HCT116 (cell line): ENCODE measurements around the gene VTI1A. TPM values are rescaled to one million over a fixed set of nuclear protein-coding genes. Genes with fewer than 3 reads are reported as not detected.
A peak's percentile ranks its signal among the peaks of the same experiment; 100 is the strongest.

Source experiments
- ATAC-seq: fragments of 200-7000 bp; cut with Tn5 transposase; 2 replicates; pipeline ENCODE4 v1.9.1; 2020; ENCODE audit warnings: mild to moderate bottlenecking, moderate library complexity
- BruUV-seq: library from RNA; stranded (reverse); fragments of 400-500 nt; replicated peaks from 2 replicates; lab custom pipeline; 2021; lab: Mats Ljungman, UMichigan
- CTCF ChIA-PET: fragments of 300-600 bp; sonication (Branson Sonifier 250); formaldehyde crosslinking; loops from one replicate; lab custom pipeline; 2021; ENCODE audit warnings: antibody characterized with exemption; lab: Charles Lee
- POLR2A ChIA-PET: fragments of 300-600, 350-600 bp; sonication (Branson Sonifier 250); formaldehyde crosslinking; loops from one replicate; lab custom pipeline; 2021; ENCODE audit warnings: antibody characterized with exemption; lab: Charles Lee
- RAD21 ChIA-PET, 2 experiments: fragments of 300-600 bp; sonication (Branson Sonifier 250); formaldehyde crosslinking; loops; one replicate each; lab custom pipeline; 2023; ENCODE audit warnings: low total read pairs in 2 of 2; ENCODE audit not compliant: uncharacterized antibody in 2 of 2, unreplicated experiment in 2 of 2, low non-redundant PET in 1 of 2; lab: Charles Lee
- DNase-seq: peaks from one replicate; pipeline ENCODE4 v3.0.0-alpha.2; 2010; ENCODE audit warnings: low read depth, low spot score
- H2AFZ ChIP-seq: fragments of 200-600 bp; shearing (Covaris generic), sonication (generic); 2 replicates; pipeline ENCODE4 v1.6.1; 2017; ENCODE audit warnings: low read depth, mixed run types, mixed read lengths, antibody characterized with exemption, low read length; ENCODE audit not compliant: poor library complexity, severe bottlenecking
- H3K27ac ChIP-seq: 2 replicates; pipeline ENCODE4 v1.5.1; 2012; ENCODE audit warnings: low read depth, low read length
- H3K27me3 ChIP-seq: fragments of 200-600 bp; sonication (generic); 2 replicates; pipeline ENCODE4 v1.6.1; 2016; ENCODE audit warnings: mixed run types, low read length, mixed read lengths; ENCODE audit not compliant: insufficient read depth
- H3K36me3 ChIP-seq, 2 experiments: fragments of 200-500 bp in 1 of 2; fragments of 200-600 bp in 1 of 2; sonication (Bioruptor generic) in 1 of 2; sonication (generic) in 1 of 2; 2 replicates each; pipeline versions ENCODE4 v1.5.1 to v1.6.1; 2014 to 2016; ENCODE audit warnings: low read length in 2 of 2, inconsistent platforms in 1 of 2, mixed read lengths in 1 of 2, mixed run types in 1 of 2; ENCODE audit not compliant: insufficient read depth in 2 of 2, control insufficient read depth in 1 of 2
- H3K4me1 ChIP-seq, 2 experiments: fragments of 200-600 bp in 1 of 2; sonication (generic) in 1 of 2; 2 replicates each; pipeline versions ENCODE4 v1.5.1 to v1.6.1; 2012 to 2017; ENCODE audit warnings: low read length in 2 of 2, inconsistent platforms in 1 of 2, mild to moderate bottlenecking in 1 of 2, mixed read lengths in 1 of 2, mixed run types in 1 of 2, moderate library complexity in 1 of 2; ENCODE audit not compliant: insufficient read depth in 2 of 2, control insufficient read depth in 1 of 2
- H3K4me2 ChIP-seq: fragments of 200-600 bp; sonication (generic); 2 replicates; pipeline ENCODE4 v1.6.1; 2017; ENCODE audit warnings: mixed run types, low read length, mixed read lengths
- H3K4me3 ChIP-seq, 2 experiments: fragments of 200-600 bp in 1 of 2; sonication (generic) in 1 of 2; replicated peaks in 1 of 2; 2 replicates each; pipeline ENCODE4 v1.5.1; 2011 to 2016; ENCODE audit warnings: low read length in 2 of 2, control low read depth in 1 of 2, low read depth in 1 of 2, mild to moderate bottlenecking in 1 of 2, mixed read lengths in 1 of 2, mixed run types in 1 of 2
- H3K79me2 ChIP-seq: fragments of 200-600 bp; sonication (generic); 2 replicates; pipeline ENCODE4 v1.6.1; 2017; ENCODE audit warnings: mild to moderate bottlenecking, mixed run types, low read length, moderate library complexity, mixed read lengths; ENCODE audit not compliant: insufficient read depth
- H3K9ac ChIP-seq: fragments of 200-600 bp; sonication (generic); 2 replicates; pipeline ENCODE4 v1.6.1; 2016; ENCODE audit warnings: low read length, mixed read lengths
- H3K9me2 ChIP-seq: fragments of 200-600 bp; sonication (generic), shearing (Covaris generic); 2 replicates; pipeline ENCODE4 v1.6.1; 2017; ENCODE audit warnings: mixed run types, mild to moderate bottlenecking, moderate library complexity; ENCODE audit not compliant: insufficient read depth
- H3K9me3 ChIP-seq, 2 experiments: fragments of 200-500 bp in 1 of 2; fragments of 200-600 bp in 1 of 2; sonication (Bioruptor generic) in 1 of 2; sonication (generic) in 1 of 2; 2 replicates each; pipeline ENCODE4 v1.6.1; 2014 to 2017; ENCODE audit warnings: low read length in 2 of 2, mixed read lengths in 2 of 2, inconsistent platforms in 1 of 2, low read depth in 1 of 2, mild to moderate bottlenecking in 1 of 2, mixed run types in 1 of 2, moderate library complexity in 1 of 2; ENCODE audit not compliant: control insufficient read depth in 1 of 2, insufficient read depth in 1 of 2
- H4K20me1 ChIP-seq: fragments of 200-600 bp; sonication (generic), shearing (Covaris generic); 2 replicates; pipeline ENCODE4 v1.6.1; 2017; ENCODE audit warnings: mixed run types, mild to moderate bottlenecking, moderate library complexity; ENCODE audit not compliant: insufficient read depth
- CBX3 ChIP-seq: IDR thresholded peaks from 2 replicates; pipeline ENCODE4 v1.6.1; 2012; ENCODE audit warnings: low read depth
- CEBPB ChIP-seq: IDR thresholded peaks from 2 replicates; pipeline ENCODE4 v1.6.1; 2012; ENCODE audit warnings: low read depth
- EGR1 ChIP-seq: IDR thresholded peaks from 2 replicates; pipeline ENCODE4 v1.6.1; 2012; ENCODE audit warnings: low read depth
- ELF1 ChIP-seq: IDR thresholded peaks from 2 replicates; pipeline ENCODE4 v1.6.1; 2012; ENCODE audit warnings: low read depth, borderline replicate concordance
- EZH2phosphoT487 ChIP-seq: fragments of 200-600 bp; IDR thresholded peaks from 2 replicates; pipeline ENCODE4 v1.6.1; 2018; ENCODE audit warnings: antibody characterized with exemption, borderline replicate concordance
- FOSL1 ChIP-seq: IDR thresholded peaks from 2 replicates; pipeline ENCODE4 v1.6.1; 2012; ENCODE audit warnings: low read depth
- JUND ChIP-seq: IDR thresholded peaks from 2 replicates; pipeline ENCODE4 v1.6.1; 2012
- POLR2AphosphoS5 ChIP-seq: IDR thresholded peaks from 2 replicates; pipeline ENCODE4 v1.6.1; 2011; ENCODE audit warnings: mild to moderate bottlenecking, low read depth, low read length, moderate library complexity
- SIN3A ChIP-seq: IDR thresholded peaks from 2 replicates; pipeline ENCODE4 v1.6.1; 2012; ENCODE audit warnings: low read depth
- SP1 ChIP-seq: IDR thresholded peaks from 2 replicates; pipeline ENCODE4 v1.6.1; 2012; ENCODE audit warnings: low read depth
- SRF ChIP-seq: IDR thresholded peaks from 2 replicates; pipeline ENCODE4 v1.6.1; 2012; ENCODE audit warnings: low read depth
- TCF7L2 ChIP-seq: IDR thresholded peaks from 2 replicates; pipeline ENCODE4 v1.7.0; 2011; ENCODE audit warnings: borderline replicate concordance, inconsistent platforms; ENCODE audit not compliant: insufficient read depth, insufficient read length; ENCODE audit errors: extremely low read depth
- YY1 ChIP-seq: IDR thresholded peaks from 2 replicates; pipeline ENCODE4 v1.6.1; 2011; ENCODE audit warnings: low read length, low read depth, moderate library complexity, mild to moderate bottlenecking; ENCODE audit not compliant: insufficient replicate concordance; ENCODE audit errors: extremely low read depth
- ZFX ChIP-seq: fragments of 450-650 bp; IDR thresholded peaks from 2 replicates; pipeline ENCODE4 v1.6.1; 2017
- ZNF274 ChIP-seq: fragments of 200-500 bp; sonication (Bioruptor generic); IDR thresholded peaks from 2 replicates; pipeline ENCODE4 v1.6.1; 2014; ENCODE audit warnings: mild to moderate bottlenecking, low read depth, low read length, inconsistent platforms
- intact Hi-C: fragments of 100-400 bp; cut with micrococcal nuclease; formaldehyde crosslinking; loops from 2 replicates; pipeline ENCODE4 v1.10.0; 2022
- total RNA-seq: library from RNA; stranded (reverse); gene quantifications from one replicate; pipeline ENCODE4 v1.2.1, GENCODE V29; 2021; ENCODE audit not compliant: unreplicated experiment
- TF ChIP-seq, protein P1 (sequence below): IDR thresholded peaks from 2 replicates; pipeline ENCODE4 v1.6.1; 2012; ENCODE audit warnings: low read depth
- TF ChIP-seq, protein P2 (sequence below): IDR thresholded peaks from 2 replicates; pipeline ENCODE4 v1.6.1; 2012

VTI1A gene
- total RNA-seq, 1 experiment from 2014 or later = 80.7 TPM

DNA sequence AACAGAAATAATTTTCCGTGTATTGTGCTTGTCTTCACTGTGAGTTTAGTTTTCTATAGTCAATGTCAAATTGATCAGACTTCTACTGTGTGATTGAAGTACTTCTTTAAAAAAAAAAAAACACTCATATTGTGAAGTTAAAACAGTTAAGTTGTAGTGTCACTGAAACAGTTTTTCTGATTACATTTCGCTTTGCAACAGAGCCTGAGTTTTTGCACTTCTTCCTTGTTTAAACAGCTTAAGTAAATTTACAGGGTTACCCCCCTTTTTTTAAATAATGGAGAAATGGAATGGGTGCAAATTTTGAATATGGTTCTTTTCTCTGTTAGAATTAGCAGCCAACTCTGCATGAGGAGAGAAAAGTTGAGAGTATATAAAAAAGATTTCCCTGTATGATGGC, 117.3 kb downstream of the VTI1A start:
- RAD21 ChIA-PET = interaction anchor here in 1 of 2 experiments (1.0 kb wide), 1 partner anchor 821 kb away, joined by 4 read pairs; no protein-coding TSS in a partner anchor
- no peaks in the 10 kb centered on the region for H4K20me1 ChIP-seq
- H3K9ac ChIP-seq = peak overlapping the region; percentile 13; the same call in 1 of the 2 replicates
- no peaks in the 10 kb centered on the region for H3K36me3 ChIP-seq
- H3K4me2 ChIP-seq = peak overlapping the region; percentile 43; the same call in 1 of the 2 replicates
- H3K79me2 ChIP-seq = peaks cover 82% of the 10 kb centered on the region
- ATAC-seq (no peak), DNase-seq (no peak)
- H3K9me2 ChIP-seq = no peaks in the 10 kb centered on the region
- BruUV-seq = no TSS peak
- H3K9me3 ChIP-seq = no peaks in the 10 kb centered on the region
- POLR2A ChIA-PET = no interaction called here
- no peak overlapping the region for H3K4me3 ChIP-seq
- CTCF ChIA-PET = interaction anchor here (0.8 to 1.1 kb wide), 5 partner anchors 74 to 821 kb away, joined by 3 to 4 read pairs (median 3); no protein-coding TSS in a partner anchor
- H3K27ac ChIP-seq = peak overlapping the region; percentile 0; the same call in 1 of the 2 replicates
- TF ChIP-seq POLR2AphosphoS5 (no peak), CBX3 (no peak), ZFX (no peak), YY1 (no peak), SP1 (no peak), TCF7L2 (no peak), JUND (no peak), CEBPB (no peak), EGR1 (no peak), SRF (no peak), FOSL1 (no peak), ZNF274 (no peak), EZH2phosphoT487 (no peak), ELF1 (no peak), SIN3A (no peak)
- TF ChIP-seq, protein P1, sequence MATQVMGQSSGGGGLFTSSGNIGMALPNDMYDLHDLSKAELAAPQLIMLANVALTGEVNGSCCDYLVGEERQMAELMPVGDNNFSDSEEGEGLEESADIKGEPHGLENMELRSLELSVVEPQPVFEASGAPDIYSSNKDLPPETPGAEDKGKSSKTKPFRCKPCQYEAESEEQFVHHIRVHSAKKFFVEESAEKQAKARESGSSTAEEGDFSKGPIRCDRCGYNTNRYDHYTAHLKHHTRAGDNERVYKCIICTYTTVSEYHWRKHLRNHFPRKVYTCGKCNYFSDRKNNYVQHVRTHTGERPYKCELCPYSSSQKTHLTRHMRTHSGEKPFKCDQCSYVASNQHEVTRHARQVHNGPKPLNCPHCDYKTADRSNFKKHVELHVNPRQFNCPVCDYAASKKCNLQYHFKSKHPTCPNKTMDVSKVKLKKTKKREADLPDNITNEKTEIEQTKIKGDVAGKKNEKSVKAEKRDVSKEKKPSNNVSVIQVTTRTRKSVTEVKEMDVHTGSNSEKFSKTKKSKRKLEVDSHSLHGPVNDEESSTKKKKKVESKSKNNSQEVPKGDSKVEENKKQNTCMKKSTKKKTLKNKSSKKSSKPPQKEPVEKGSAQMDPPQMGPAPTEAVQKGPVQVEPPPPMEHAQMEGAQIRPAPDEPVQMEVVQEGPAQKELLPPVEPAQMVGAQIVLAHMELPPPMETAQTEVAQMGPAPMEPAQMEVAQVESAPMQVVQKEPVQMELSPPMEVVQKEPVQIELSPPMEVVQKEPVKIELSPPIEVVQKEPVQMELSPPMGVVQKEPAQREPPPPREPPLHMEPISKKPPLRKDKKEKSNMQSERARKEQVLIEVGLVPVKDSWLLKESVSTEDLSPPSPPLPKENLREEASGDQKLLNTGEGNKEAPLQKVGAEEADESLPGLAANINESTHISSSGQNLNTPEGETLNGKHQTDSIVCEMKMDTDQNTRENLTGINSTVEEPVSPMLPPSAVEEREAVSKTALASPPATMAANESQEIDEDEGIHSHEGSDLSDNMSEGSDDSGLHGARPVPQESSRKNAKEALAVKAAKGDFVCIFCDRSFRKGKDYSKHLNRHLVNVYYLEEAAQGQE = no peak
- TF ChIP-seq, protein P2, sequence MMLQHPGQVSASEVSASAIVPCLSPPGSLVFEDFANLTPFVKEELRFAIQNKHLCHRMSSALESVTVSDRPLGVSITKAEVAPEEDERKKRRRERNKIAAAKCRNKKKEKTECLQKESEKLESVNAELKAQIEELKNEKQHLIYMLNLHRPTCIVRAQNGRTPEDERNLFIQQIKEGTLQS = no peak
- TF ChIP-seq, all 23 proteins: peak for 0
- Histone ChIP-seq H3K27me3 (no peaks in the 10 kb centered on the region), H2AFZ (no peak overlapping the region), H3K4me1 (peaks cover 41 to 52% of the 10 kb centered on the region in 2 experiments)
- intact Hi-C loops = loop anchor here (2.0 to 10.0 kb wide), 5 partner anchors 250 to 550 kb away; partner anchors contain the start of gene TCF7L2
